Effector memory CD4-positive, alpha-beta T cell (primary cell): ENCODE measurements around the gene LYRM4.

Experiments
- DNase-seq, 3 donors: peaks; one replicate each; pipeline ENCODE4 v3.0.0-alpha.2; 2020
- H3K27ac ChIP-seq: 2 replicates; pipeline ENCODE4 v1.7.0; 2013; ENCODE audit warnings: mild to moderate bottlenecking, low read length, moderate library complexity; ENCODE audit not compliant: insufficient read depth, poor library complexity, severe bottlenecking
- H3K27me3 ChIP-seq: replicated peaks from 2 replicates; pipeline ENCODE4 v1.7.0; 2013; ENCODE audit warnings: mild to moderate bottlenecking, low read length; ENCODE audit not compliant: insufficient read depth, control insufficient read depth, poor library complexity, severe bottlenecking
- H3K36me3 ChIP-seq: 2 replicates; pipeline ENCODE4 v1.7.0; 2013; ENCODE audit warnings: mild to moderate bottlenecking, low read length, moderate library complexity; ENCODE audit not compliant: control insufficient read depth, insufficient read depth
- H3K4me1 ChIP-seq: 2 replicates; pipeline ENCODE4 v1.7.0; 2013; ENCODE audit warnings: low read length, mild to moderate bottlenecking; ENCODE audit not compliant: control insufficient read depth, insufficient read depth, poor library complexity, severe bottlenecking
- H3K4me3 ChIP-seq: 2 replicates; pipeline ENCODE4 v1.7.0; 2013; ENCODE audit warnings: low read length, low read depth, mild to moderate bottlenecking; ENCODE audit not compliant: insufficient read depth, poor library complexity, severe bottlenecking
- H3K9me3 ChIP-seq: 2 replicates; pipeline ENCODE4 v1.7.0; 2013; ENCODE audit warnings: mild to moderate bottlenecking, low read length, moderate library complexity; ENCODE audit not compliant: control insufficient read depth

The LYRM4 gene

GRCh38 chr6:5081182-5081581 lies 179.6 kb downstream of the LYRM4 start:
- DNase-seq = no peak
- no peak overlapping the region for H3K27ac ChIP-seq
- H3K9me3 ChIP-seq = no peaks in the 10 kb centered on the region
- H3K4me3 ChIP-seq = no peak overlapping the region
- peaks cover 8% of the 10 kb centered on the region for H3K27me3 ChIP-seq
- H3K4me1 ChIP-seq = no peaks in the 10 kb centered on the region
- H3K36me3 ChIP-seq = no peaks in the 10 kb centered on the region

GRCh38 chr6:5080574-5080973 lies 180.2 kb downstream of the LYRM4 start:
- H3K9me3 ChIP-seq = no peaks in the 10 kb centered on the region
- H3K27ac ChIP-seq = no peak overlapping the region
- no peaks in the 10 kb centered on the region for H3K36me3 ChIP-seq
- H3K4me1 ChIP-seq = no peaks in the 10 kb centered on the region
- peaks cover 8% of the 10 kb centered on the region for H3K27me3 ChIP-seq
- DNase-seq = no peak
- no peak overlapping the region for H3K4me3 ChIP-seq

GRCh38 chr6:5079692-5080091 lies 181.1 kb downstream of the LYRM4 start:
- peaks cover 8% of the 10 kb centered on the region for H3K27me3 ChIP-seq
- DNase-seq = no peak
- no peak overlapping the region for H3K27ac ChIP-seq
- no peaks in the 10 kb centered on the region for H3K9me3 ChIP-seq
- no peaks in the 10 kb centered on the region for H3K36me3 ChIP-seq
- H3K4me1 ChIP-seq = no peaks in the 10 kb centered on the region
- no peak overlapping the region for H3K4me3 ChIP-seq

GRCh38 chr6:5078121-5078669 lies 182.6 kb downstream of the LYRM4 start:
- H3K27me3 ChIP-seq = peaks cover under 1% of the 10 kb centered on the region
- H3K27ac ChIP-seq = no peak overlapping the region
- H3K4me3 ChIP-seq = no peak overlapping the region
- no peak for DNase-seq
- H3K9me3 ChIP-seq = no peaks in the 10 kb centered on the region
- no peaks in the 10 kb centered on the region for H3K4me1 ChIP-seq
- no peaks in the 10 kb centered on the region for H3K36me3 ChIP-seq

GRCh38 chr6:5076931-5077330 lies 183.8 kb downstream of the LYRM4 start:
- Histone ChIP-seq H3K27ac (no peak overlapping the region), H3K4me3 (no peak overlapping the region), H3K27me3 (no peaks in the 10 kb centered on the region), H3K4me1 (no peaks in the 10 kb centered on the region), H3K9me3 (no peaks in the 10 kb centered on the region), H3K36me3 (no peaks in the 10 kb centered on the region)
- DNase-seq = no peak

- Histone ChIP-seq H3K4me1 (no peaks in the 10 kb centered on the region), H3K27me3 (no peaks in the 10 kb centered on the region)
Observed at GRCh38 chr6:5073992-5074391, 186.8 kb downstream of the LYRM4 start.

GRCh38 chr6:5072440-5072839 lies 188.3 kb downstream of the LYRM4 start:
- Histone ChIP-seq H3K27me3 (no peaks in the 10 kb centered on the region), H3K27ac (no peak overlapping the region), H3K36me3 (no peaks in the 10 kb centered on the region), H3K4me3 (no peak overlapping the region), H3K4me1 (no peaks in the 10 kb centered on the region), H3K9me3 (no peaks in the 10 kb centered on the region)
- no peak for DNase-seq

More at GRCh38 chr6:5073992-5074391, 186.8 kb downstream of the LYRM4 start:
- H3K4me3 ChIP-seq = no peak overlapping the region
- no peak for DNase-seq
- no peak overlapping the region for H3K27ac ChIP-seq
- no peaks in the 10 kb centered on the region for H3K36me3 ChIP-seq
- H3K9me3 ChIP-seq = no peaks in the 10 kb centered on the region

- DNase-seq = no peak
- Histone ChIP-seq H3K4me3 (no peak overlapping the region), H3K9me3 (no peaks in the 10 kb centered on the region), H3K27me3 (no peaks in the 10 kb centered on the region), H3K27ac (no peak overlapping the region), H3K36me3 (no peaks in the 10 kb centered on the region), H3K4me1 (no peaks in the 10 kb centered on the region)
Observed at GRCh38 chr6:5071216-5071615, 189.5 kb downstream of the LYRM4 start.

- no peaks in the 10 kb centered on the region for H3K4me1 ChIP-seq
- DNase-seq = no peak
- H3K9me3 ChIP-seq = no peaks in the 10 kb centered on the region
- H3K27me3 ChIP-seq = no peaks in the 10 kb centered on the region
- no peak overlapping the region for H3K4me3 ChIP-seq
- H3K27ac ChIP-seq = no peak overlapping the region
- H3K36me3 ChIP-seq = no peaks in the 10 kb centered on the region
Observed at GRCh38 chr6:5068153-5068751, 192.5 kb downstream of the LYRM4 start.

- H3K4me3 ChIP-seq = no peak overlapping the region
- no peaks in the 10 kb centered on the region for H3K36me3 ChIP-seq
- H3K27ac ChIP-seq = no peak overlapping the region
- no peaks in the 10 kb centered on the region for H3K4me1 ChIP-seq
- no peak for DNase-seq
- H3K9me3 ChIP-seq = no peaks in the 10 kb centered on the region
- H3K27me3 ChIP-seq = no peaks in the 10 kb centered on the region
Observed at GRCh38 chr6:5067305-5067704, 193.4 kb downstream of the LYRM4 start.
